Upper lobe of right lung (tissue), 1 donor: ENCODE measurements around the gene FAM171A2. TPM values are rescaled to one million over a fixed set of nuclear protein-coding genes. Genes with fewer than 3 reads are reported as not detected.

Experiments
- ATAC-seq: fragments of 200-7000 bp; cut with Tn5 transposase; one replicate; pipeline ENCODE4 v1.9.1; 2020; ENCODE audit warnings: mild to moderate bottlenecking, moderate library complexity
- DNase-seq: peaks from one replicate; pipeline ENCODE4 v3.0.0-alpha.2; 2020
- H3K27ac ChIP-seq: fragments of 200-600 bp; one replicate; pipeline ENCODE4 v1.8.0; 2022
- H3K27me3 ChIP-seq: fragments of 200-600 bp; one replicate; pipeline ENCODE4 v1.8.0; 2022; ENCODE audit warnings: mild to moderate bottlenecking
- H3K36me3 ChIP-seq: fragments of 200-600 bp; one replicate; pipeline ENCODE4 v1.8.0; 2022
- H3K4me1 ChIP-seq: fragments of 200-600 bp; one replicate; pipeline ENCODE4 v1.8.0; 2022
- H3K4me3 ChIP-seq: fragments of 200-600 bp; one replicate; pipeline ENCODE4 v1.8.0; 2022; ENCODE audit warnings: mild to moderate bottlenecking
- H3K9me3 ChIP-seq: fragments of 200-600 bp; one replicate; pipeline ENCODE4 v1.8.0; 2022
- CTCF ChIP-seq: fragments of 200-600 bp; IDR thresholded peaks from one replicate; pipeline ENCODE4 v1.8.0; 2022; ENCODE audit warnings: antibody characterized with exemption
- intact Hi-C: fragments of 100-400 bp; cut with DNase I; formaldehyde crosslinking; loops from one replicate; pipeline ENCODE4 v1.11.0; 2022
- total RNA-seq: library from RNA; stranded (reverse); fragmentation: NEBNext Ultra II Directional; extraction: Animal tissue kit (Norgen Biotek cat#: 25700); gene quantifications from one replicate; pipeline ENCODE4 v1.2.1, GENCODE V29; 2021
- donor health status: DM: no; HTN: yes; CAD: no; lungs with severe emphysema.

The FAM171A2 gene
- total RNA-seq, 1 donor from 2014 or later, result 1.8 TPM

GRCh38 chr17:44360826-44361225 lies 2.8 kb downstream of the FAM171A2 start:
- ATAC-seq, result no peak
- no peak overlapping the region for H3K4me3 ChIP-seq
- no peaks in the 10 kb centered on the region for H3K9me3 ChIP-seq
- DNase-seq, result no peak
- H3K27ac ChIP-seq, result no peak overlapping the region
- H3K36me3 ChIP-seq, result no peaks in the 10 kb centered on the region
- intact Hi-C loops, result no loop called here
- peaks cover 12% of the 10 kb centered on the region for H3K4me1 ChIP-seq
- no peaks in the 10 kb centered on the region for H3K27me3 ChIP-seq
- no peak for TF ChIP-seq CTCF

DNA sequence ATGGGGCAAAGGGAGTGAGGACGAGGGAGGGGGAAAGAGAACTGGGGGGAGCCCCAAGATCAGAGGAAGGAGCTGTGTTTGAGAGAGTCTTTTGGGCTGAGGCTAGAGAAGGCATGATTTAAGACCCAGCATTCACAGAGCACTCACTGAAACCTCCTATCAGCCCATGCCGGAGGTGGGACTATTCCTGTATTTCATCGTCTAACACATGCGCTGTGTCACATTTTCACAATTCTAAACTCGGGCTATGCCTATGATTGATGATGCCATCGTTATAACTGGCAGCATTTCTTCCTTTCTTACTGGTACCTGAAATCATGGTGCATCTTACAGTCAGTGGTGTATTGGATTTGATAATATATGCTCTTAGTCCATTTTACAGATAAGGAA lies 3.5 kb downstream of the FAM171A2 start:
- Histone ChIP-seq H3K36me3 (no peaks in the 10 kb centered on the region), H3K27ac (no peak overlapping the region), H3K4me3 (no peak overlapping the region), H3K9me3 (no peaks in the 10 kb centered on the region), H3K27me3 (no peaks in the 10 kb centered on the region), H3K4me1 (peaks cover 12% of the 10 kb centered on the region)
- TF ChIP-seq CTCF, result no peak
- intact Hi-C loops, result no loop called here
- DNase-seq (no peak), ATAC-seq (no peak)

DNA sequence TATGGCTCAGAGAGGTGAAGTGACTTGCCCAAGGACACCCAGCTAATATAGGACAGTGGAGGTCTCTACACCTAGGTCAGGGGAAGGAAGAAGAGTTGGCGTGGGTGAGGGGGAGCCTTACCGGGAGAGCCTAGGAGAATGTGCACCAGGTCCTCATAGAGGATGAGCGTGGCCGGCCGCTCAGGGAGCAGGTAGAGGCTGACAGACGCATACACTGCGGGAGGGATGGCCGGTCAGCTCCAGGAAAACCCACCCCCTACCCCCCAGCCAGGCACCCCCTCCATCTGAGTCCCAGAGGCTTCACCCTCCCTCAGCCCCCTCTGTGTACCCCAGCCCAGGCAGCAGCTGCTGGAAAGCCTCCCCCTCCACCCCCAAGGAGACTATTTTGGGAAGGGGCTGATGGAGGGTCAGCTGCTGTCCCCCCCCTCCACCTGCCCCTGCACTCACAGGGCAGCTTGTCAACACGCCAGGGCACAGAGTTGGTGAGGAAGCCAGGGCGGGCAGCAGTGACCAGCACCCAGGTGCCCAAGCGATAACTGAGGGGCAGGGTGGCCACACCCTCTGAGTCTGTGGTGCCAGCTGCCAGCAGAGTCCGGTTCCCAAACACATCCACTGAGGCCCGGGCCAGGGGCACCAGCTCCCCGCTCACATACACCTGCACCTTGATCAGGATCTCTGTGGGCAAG lies 4.1 kb downstream of the FAM171A2 start:
- H3K4me1 ChIP-seq, result peaks cover 12% of the 10 kb centered on the region
- H3K9me3 ChIP-seq, result no peaks in the 10 kb centered on the region
- TF ChIP-seq CTCF, result no peak
- no peaks in the 10 kb centered on the region for H3K36me3 ChIP-seq
- no peaks in the 10 kb centered on the region for H3K27me3 ChIP-seq
- DNase-seq (no peak), ATAC-seq (no peak)
- intact Hi-C loops, result no loop called here
- H3K4me3 ChIP-seq, result no peak overlapping the region
- no peak overlapping the region for H3K27ac ChIP-seq

DNA sequence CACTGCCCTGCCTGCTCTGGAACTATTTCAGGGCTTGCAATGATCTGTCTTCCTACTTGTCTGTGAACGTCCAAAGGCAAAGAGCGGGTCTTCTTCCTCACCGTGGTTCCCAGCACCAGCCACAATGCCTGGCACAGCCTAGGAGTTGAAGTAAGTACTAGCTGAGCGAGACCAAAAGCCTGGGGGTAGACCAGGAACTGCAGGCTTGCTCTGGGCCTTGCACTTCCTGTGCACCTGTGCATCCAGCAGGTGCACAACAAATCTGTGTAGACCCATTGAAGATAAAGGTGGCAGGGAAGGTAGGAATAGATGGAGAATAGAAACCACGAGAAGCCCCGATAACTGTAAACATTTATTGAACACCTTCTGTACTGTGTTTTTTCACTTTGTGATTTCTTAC lies 4.6 kb downstream of the FAM171A2 start:
- H3K4me1 ChIP-seq, result peaks cover 10% of the 10 kb centered on the region
- no peak overlapping the region for H3K4me3 ChIP-seq
- no peaks in the 10 kb centered on the region for H3K36me3 ChIP-seq
- H3K27me3 ChIP-seq, result no peaks in the 10 kb centered on the region
- H3K27ac ChIP-seq, result no peak overlapping the region
- intact Hi-C loops, result no loop called here
- DNase-seq (no peak), ATAC-seq (no peak)
- no peak for TF ChIP-seq CTCF
- no peaks in the 10 kb centered on the region for H3K9me3 ChIP-seq

DNA sequence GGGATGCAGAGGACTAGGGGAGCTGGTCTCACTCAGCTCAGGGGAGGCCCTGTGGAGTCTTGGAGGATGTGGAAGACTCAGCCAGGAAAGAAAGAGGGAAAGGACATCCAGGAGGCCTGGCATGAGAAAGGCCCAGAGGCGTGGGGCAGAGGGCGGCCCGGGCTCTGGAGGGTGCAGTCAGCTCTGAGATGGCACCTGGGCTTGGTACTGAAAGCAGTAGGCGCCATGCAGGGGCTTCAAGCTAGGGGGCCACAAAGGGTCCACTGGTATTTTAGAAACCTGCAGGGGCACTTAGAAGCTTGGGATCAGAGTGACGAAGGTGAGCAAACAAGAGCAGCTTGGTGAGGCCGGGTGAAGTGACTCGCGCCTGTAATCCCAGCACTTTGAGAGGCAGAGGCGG lies 5.6 kb downstream of the FAM171A2 start:
- TF ChIP-seq CTCF, result no peak
- H3K9me3 ChIP-seq, result no peaks in the 10 kb centered on the region
- ATAC-seq (no peak), DNase-seq (no peak)
- peaks cover under 1% of the 10 kb centered on the region for H3K36me3 ChIP-seq
- intact Hi-C loops, result no loop called here
- H3K27me3 ChIP-seq, result no peaks in the 10 kb centered on the region
- no peak overlapping the region for H3K4me3 ChIP-seq
- no peak overlapping the region for H3K27ac ChIP-seq
- peaks cover 4% of the 10 kb centered on the region for H3K4me1 ChIP-seq

DNA sequence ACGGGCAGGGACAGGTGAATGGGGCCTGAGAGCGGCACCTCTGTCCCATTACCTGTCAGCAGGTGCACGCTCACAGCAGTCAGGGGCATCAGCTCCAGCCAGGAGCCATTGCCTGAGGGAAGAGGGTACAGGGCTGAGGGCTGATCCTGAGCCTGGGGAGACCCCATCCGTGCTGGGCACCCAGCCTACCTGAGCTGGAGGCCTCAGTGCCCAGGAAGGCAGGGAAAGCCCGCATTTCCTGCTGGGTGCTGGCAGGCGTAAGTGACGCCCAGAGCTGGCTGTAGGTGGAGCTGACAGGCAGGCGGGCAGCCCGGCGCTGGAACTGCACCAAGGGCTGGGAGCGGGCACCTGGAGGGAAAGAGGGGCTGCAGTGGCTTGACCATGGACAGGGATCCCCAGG lies 7.4 kb downstream of the FAM171A2 start:
- no peak for TF ChIP-seq CTCF
- Histone ChIP-seq H3K27ac (no peak overlapping the region), H3K36me3 (peaks cover 19% of the 10 kb centered on the region), H3K9me3 (no peaks in the 10 kb centered on the region), H3K27me3 (no peaks in the 10 kb centered on the region), H3K4me1 (no peaks in the 10 kb centered on the region), H3K4me3 (no peak overlapping the region)
- intact Hi-C loops, result no loop called here
- ATAC-seq (no peak), DNase-seq (no peak)
